ENCODE data around the gene RXFP3.

DNA sequence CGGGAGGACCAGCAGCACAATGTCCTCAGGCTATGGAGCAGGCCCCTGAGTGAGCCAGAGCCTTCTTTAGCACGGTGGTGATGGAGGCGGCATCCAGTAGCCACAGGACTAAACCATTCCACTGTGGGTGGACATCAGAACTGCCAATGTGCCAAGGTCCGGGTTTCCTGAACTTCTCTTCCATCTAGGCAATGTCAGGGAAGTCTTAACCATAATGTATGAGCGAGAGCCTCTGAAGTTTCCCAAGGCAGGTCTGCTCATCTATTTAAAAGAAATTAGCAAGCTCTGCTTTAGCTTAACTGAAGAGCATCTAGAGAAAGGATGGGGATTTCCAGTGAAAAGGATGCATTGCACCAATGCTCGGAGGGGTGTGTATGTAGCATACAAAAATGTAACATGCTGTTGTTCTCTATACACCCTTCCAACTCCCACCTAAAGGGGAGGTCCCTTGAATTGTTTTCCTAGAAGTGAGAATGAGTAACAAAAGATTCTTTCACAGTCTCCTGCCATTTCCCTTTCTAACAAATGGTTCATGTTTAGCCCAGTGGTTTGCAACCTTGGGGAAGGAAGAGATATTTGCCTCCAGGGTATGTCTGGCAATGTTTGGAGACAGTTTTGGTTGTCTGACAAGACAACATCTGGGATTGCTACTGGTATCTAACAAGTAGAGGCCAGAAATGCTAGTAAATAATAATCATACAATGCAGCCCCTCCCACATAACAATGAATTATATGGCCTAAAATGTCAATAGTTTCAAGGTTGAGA, 6.1 kb upstream of the RXFP3 start:
- TF ChIP-seq CTCF (IDR thresholded peaks at IDR 0.05) (no peak), ZFX (IDR thresholded peaks at IDR 0.05; ENCODE audit: borderline replicate concordance) (no peak)

Data from 22Rv1 (cell line).